ENCODE results near the gene RNF149.

RNF149 gene

GRCh38 chr2:101299604-101300003 lies 8.9 kb downstream of the RNF149 start:
- DNase-seq (ENCODE audit: low read depth in 4 of 4, low spot score in 1 of 4), result no peak

- DNase-seq (ENCODE audit: low read depth in 4 of 4, low spot score in 1 of 4), result no peak
These were observed 11.1 kb downstream of the RNF149 start for GRCh38 chr2:101297383-101297782.

GRCh38 chr2:101296371-101296770 lies 12.1 kb downstream of the RNF149 start:
- no peak for DNase-seq (ENCODE audit: low read depth in 4 of 4, low spot score in 1 of 4)

- no peak for DNase-seq (ENCODE audit: low read depth in 4 of 4, low spot score in 1 of 4)
These were observed 12.6 kb downstream of the RNF149 start for GRCh38 chr2:101295895-101296294.

- no peak for DNase-seq (ENCODE audit: low read depth in 4 of 4, low spot score in 1 of 4)
These were observed 13.6 kb downstream of the RNF149 start for GRCh38 chr2:101294861-101295260.

- no peak for DNase-seq (ENCODE audit: low read depth in 4 of 4, low spot score in 1 of 4)
These were observed 15.0 kb downstream of the RNF149 start for GRCh38 chr2:101293544-101293943.

- no peak for DNase-seq (ENCODE audit: low read depth in 4 of 4, low spot score in 1 of 4)
These were observed 16.5 kb downstream of the RNF149 start for GRCh38 chr2:101291973-101292372.

GRCh38 chr2:101290711-101291110 lies 17.8 kb downstream of the RNF149 start:
- DNase-seq (ENCODE audit: low read depth in 4 of 4, low spot score in 1 of 4), result no peak

GRCh38 chr2:101287303-101287702 lies 21.2 kb downstream of the RNF149 start:
- DNase-seq (ENCODE audit: low read depth in 4 of 4, low spot score in 1 of 4), result no peak

- no peak for DNase-seq (ENCODE audit: low read depth in 4 of 4, low spot score in 1 of 4)
These were observed 21.8 kb downstream of the RNF149 start for GRCh38 chr2:101286684-101287083.

GRCh38 chr2:101282980-101283379 lies 25.5 kb downstream of the RNF149 start:
- DNase-seq (ENCODE audit: low read depth in 4 of 4, low spot score in 1 of 4), result no peak

- no peak for DNase-seq (ENCODE audit: low read depth in 4 of 4, low spot score in 1 of 4)
These were observed 27.0 kb downstream of the RNF149 start for GRCh38 chr2:101281482-101281881.

- DNase-seq (ENCODE audit: low read depth in 4 of 4, low spot score in 1 of 4), result no peak
These were observed 29.6 kb downstream of the RNF149 start for GRCh38 chr2:101278925-101279324.

- DNase-seq (ENCODE audit: low read depth in 4 of 4, low spot score in 1 of 4), result no peak
These were observed 31.4 kb downstream of the RNF149 start for GRCh38 chr2:101277111-101277510.

- DNase-seq (ENCODE audit: low read depth in 4 of 4, low spot score in 1 of 4), result no peak
These were observed 34.4 kb downstream of the RNF149 start for GRCh38 chr2:101274142-101274541.

GRCh38 chr2:101273056-101273455 lies 35.4 kb downstream of the RNF149 start:
- DNase-seq (ENCODE audit: low read depth in 4 of 4, low spot score in 1 of 4), result no peak

GRCh38 chr2:101272045-101272784 lies 36.3 kb downstream of the RNF149 start:
- DNase-seq (ENCODE audit: low read depth in 4 of 4, low spot score in 1 of 4), result no peak

- no peak for DNase-seq (ENCODE audit: low read depth in 4 of 4, low spot score in 1 of 4)
These were observed 37.7 kb downstream of the RNF149 start for GRCh38 chr2:101270700-101271259.

GRCh38 chr2:101267671-101268656 lies 40.5 kb downstream of the RNF149 start:
- no peak for DNase-seq (ENCODE audit: low read depth in 4 of 4, low spot score in 1 of 4)

- DNase-seq (ENCODE audit: low read depth in 4 of 4, low spot score in 1 of 4), result no peak
These were observed 42.5 kb downstream of the RNF149 start for GRCh38 chr2:101265893-101266499.

GRCh38 chr2:101264360-101264939 lies 44.1 kb downstream of the RNF149 start:
- DNase-seq (ENCODE audit: low read depth in 4 of 4, low spot score in 1 of 4), result no peak
